Stimulated activated CD8-positive, alpha-beta memory T cell treated with anti-CD3 and anti-CD28 coated beads, Interleukin-7, amount 100 ng/mL, for 48 hours (primary cell): ENCODE data around the gene ZBTB39.
A peak's percentile ranks its signal among the peaks of the same experiment; 100 is the strongest.
"Not testable (repeated sequence)": the region's sequence is repeated elsewhere in the genome, so short reads cannot be mapped to it uniquely, and the experiment has no call there.

Experiments
- DNase-seq, 2 donors: peaks; one replicate each; pipeline ENCODE4 v3.0.0-alpha.2; 2020; ENCODE audit warnings: low read depth in 1 of 2; ENCODE audit errors: extremely low read depth in 1 of 2

ZBTB39 gene, protein sequence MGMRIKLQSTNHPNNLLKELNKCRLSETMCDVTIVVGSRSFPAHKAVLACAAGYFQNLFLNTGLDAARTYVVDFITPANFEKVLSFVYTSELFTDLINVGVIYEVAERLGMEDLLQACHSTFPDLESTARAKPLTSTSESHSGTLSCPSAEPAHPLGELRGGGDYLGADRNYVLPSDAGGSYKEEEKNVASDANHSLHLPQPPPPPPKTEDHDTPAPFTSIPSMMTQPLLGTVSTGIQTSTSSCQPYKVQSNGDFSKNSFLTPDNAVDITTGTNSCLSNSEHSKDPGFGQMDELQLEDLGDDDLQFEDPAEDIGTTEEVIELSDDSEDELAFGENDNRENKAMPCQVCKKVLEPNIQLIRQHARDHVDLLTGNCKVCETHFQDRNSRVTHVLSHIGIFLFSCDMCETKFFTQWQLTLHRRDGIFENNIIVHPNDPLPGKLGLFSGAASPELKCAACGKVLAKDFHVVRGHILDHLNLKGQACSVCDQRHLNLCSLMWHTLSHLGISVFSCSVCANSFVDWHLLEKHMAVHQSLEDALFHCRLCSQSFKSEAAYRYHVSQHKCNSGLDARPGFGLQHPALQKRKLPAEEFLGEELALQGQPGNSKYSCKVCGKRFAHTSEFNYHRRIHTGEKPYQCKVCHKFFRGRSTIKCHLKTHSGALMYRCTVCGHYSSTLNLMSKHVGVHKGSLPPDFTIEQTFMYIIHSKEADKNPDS

DNA sequence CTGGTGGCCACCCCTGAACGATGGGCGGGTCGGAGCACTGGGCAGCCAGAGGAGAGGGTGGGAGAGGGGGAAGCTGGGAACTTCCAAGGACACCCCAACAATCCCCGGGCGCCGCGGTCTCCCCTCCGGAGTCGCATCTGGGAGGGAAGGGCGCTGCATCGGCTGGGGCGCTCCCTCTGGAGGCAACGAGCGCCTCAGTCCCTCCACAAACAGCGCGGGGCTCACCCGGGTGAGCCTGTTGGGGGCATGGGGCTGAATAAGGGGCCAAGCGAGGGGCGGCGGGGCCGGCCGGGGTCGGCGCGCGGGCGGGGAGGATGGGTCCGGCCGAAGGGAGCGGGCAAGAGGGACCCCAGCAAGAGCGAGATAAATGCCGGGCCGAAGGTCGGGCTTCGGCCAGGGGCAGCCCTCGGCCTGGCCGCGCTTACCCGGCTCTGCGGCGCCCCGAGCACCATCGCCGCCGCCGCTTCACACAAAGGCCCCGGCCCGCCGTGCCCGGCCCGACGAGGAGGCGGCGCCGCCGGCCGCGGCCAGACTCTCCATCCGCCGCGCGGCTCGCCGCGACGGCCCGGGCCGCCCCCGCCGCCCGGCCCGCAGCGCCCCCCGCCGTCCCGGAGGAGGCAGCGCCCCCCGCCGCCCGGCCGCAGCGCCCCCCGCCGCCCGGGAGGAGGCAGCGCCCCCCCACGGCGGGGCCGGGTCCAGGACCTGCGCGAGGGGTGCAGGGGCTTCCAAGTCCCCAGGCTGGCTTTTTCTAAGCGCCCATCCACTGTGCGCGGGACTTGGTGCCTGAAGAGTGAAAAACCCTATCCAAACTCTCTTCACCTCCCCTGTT lies at the start of gene ZBTB39:
ZBTB39 (minus strand) TSS at position 567 of the 829 bp plus-strand sequence. CDS start 1,629 bp downstream, outside the sequence.
- peak; percentile 37 to 47 for DNase-seq

DNA sequence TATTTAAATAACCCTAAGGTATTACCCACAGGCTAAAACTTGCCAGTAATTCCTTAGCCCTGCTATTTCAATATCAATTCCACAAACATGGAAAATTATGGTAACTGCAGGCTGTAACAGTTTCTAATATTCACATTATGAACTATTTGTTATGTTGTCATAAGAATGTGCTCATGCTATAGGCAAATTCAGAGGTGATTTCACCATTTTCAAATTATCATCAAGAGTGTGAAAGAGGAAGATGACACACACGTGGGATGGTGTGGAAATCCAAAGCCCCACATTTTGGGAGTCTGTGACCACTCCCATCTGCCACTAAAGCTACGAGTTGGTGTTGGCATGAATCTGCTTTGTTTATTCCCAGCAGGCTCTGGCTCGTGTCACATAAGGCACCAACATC lies 49.5 kb upstream of the ZBTB39 start:
- DNase-seq, result no peak

DNA sequence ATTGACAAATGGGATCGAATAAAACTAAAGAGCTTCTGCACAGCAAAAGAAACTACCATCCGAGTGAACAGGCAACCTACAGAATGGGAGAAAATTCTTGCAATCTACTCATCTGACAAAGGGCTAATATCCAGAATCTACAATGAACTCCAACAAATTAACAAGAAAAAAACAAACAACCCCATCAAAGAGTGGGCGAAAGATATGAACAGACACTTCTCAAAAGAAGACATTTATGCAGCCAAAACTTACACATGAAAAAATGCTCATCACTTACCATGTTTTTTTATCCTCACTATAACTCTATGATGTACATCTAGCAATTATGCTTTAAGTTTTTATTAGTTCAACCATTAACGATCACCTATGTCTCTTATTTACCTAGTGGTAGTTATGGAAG lies 47.6 kb upstream of the ZBTB39 start:
- DNase-seq, result not testable (repeated sequence)

DNA sequence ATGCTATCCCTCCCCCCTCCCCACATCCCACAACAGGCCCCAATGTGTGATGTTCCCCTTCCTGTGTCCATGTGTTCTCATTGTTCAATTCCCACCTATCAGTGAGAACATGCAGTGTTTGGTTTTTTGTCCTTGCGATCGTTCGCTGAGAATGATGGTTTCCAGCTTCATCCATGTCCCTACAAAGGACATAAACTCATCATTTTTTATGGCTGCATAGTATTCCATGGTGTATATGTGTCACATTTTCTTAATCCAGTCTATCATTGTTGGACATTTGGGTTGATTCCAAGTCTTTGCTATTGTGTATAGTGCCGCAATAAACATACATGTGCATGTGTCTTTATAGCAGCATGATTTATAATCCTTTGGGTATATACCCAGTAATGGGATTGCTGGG lies 46.8 kb upstream of the ZBTB39 start:
- not testable (repeated sequence) for DNase-seq

DNA sequence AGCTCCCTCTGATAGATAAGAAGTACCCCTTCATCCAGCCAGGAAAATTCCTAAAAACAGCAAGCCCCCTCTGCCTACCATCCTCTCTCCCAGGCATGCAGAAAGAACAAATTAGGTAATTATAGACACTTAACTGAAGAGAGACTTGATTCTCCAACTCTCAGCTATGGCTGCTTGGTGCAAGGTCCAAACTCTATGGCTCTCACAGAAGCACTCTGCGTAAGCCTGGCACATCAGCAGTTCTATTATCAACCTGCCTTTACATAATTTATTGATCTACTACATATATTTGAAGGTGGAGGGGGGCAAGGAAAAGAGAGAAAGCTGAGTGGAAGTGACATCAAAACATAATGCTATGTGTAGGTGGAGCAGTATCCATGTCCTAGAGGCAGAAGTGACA lies 44.7 kb upstream of the ZBTB39 start:
- no peak for DNase-seq

DNA sequence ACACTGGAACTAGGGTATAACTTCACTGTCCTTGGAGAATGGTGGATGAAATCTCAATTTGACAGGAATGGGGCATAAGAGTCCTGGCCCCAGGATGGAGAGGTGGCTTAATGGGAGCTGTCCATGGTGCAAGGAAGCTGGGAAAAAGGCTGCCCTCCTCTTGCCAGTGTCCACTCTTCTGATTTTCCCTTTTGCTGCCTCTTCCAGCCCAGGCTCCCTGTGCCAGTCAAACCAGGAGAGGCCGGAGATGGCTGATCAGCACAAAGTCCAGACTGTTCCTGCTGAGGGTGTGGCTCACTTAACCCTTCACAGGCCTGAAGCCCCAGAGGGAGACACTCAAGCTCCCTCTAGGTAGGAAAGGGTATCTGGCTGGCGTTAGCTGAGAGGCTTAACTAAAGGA lies 43.5 kb upstream of the ZBTB39 start, which contains the start of gene MYO1A:
MYO1A (minus strand) TSS at position 240 of the 400 bp plus-strand sequence. CDS start 1,806 bp downstream, outside the sequence.
- no peak for DNase-seq

DNA sequence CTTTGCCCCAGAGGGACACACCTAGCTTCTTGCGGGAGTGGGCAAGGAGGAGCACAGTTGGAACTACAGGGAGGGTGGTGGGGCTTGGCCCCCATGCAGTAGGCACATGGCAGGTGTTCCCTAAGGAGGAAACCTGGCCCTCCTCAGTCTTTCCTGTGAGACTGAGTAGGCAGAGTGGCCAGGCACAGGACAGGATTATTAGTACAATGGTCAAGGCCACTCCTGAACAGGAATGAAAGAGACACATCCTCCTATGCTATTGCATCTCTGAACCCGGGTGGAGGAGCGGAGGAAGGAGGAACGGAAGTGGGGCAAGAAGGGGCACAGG lies 42.7 kb upstream of the ZBTB39 start:
- DNase-seq, result no peak

DNA sequence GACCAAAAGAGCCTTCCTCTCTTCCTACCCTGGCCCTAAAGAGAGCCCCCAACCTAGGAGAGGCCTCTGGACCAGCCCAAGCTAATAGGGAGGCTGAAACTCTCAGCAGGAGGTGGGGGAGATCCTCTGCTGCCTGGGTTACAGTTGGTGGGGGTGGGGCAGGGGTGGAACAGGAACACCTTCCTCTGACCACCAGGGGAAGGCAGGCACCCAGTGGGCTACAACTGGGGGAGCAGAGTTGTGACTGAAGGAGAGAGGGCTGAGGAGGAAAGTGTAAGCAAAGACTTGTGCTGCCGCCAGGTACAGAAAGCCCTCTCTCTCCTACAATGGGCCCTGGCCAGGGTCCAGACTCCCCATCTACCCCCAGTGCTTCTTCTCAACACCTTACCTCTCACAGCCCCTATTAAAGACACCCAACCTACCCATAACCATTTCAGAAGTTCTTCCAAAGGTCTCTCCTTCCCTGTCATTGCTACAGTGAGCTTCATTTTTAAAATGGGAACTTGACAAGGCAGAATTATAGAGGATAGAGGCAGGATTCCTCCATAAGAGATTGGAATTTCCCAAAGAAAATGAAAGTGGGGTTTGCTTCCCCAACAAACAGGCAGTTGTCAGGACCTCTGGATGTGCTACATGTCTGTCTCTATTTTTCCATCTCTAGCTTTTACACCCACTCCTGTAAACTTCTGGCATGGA lies 42.2 kb upstream of the ZBTB39 start:
- no peak for DNase-seq

DNA sequence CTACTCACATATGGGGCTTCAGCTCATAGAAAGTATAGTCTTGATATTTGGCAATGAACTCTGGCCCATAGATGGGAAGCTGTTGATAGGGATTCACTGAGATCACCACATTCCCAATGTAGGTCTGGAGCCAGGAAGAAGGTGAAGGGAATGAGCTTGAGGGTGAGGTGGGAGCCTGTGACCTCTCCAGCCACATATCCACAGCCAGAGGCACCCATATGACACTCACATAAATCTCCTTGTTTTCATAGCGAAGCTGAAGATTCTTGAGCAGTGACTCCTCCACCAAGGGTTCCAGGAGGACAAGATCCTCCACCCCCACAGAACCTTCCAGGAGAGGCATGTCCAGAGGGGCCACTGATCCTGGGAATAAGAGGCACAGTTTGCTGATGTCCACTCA lies 41.6 kb upstream of the ZBTB39 start:
- no peak for DNase-seq

DNA sequence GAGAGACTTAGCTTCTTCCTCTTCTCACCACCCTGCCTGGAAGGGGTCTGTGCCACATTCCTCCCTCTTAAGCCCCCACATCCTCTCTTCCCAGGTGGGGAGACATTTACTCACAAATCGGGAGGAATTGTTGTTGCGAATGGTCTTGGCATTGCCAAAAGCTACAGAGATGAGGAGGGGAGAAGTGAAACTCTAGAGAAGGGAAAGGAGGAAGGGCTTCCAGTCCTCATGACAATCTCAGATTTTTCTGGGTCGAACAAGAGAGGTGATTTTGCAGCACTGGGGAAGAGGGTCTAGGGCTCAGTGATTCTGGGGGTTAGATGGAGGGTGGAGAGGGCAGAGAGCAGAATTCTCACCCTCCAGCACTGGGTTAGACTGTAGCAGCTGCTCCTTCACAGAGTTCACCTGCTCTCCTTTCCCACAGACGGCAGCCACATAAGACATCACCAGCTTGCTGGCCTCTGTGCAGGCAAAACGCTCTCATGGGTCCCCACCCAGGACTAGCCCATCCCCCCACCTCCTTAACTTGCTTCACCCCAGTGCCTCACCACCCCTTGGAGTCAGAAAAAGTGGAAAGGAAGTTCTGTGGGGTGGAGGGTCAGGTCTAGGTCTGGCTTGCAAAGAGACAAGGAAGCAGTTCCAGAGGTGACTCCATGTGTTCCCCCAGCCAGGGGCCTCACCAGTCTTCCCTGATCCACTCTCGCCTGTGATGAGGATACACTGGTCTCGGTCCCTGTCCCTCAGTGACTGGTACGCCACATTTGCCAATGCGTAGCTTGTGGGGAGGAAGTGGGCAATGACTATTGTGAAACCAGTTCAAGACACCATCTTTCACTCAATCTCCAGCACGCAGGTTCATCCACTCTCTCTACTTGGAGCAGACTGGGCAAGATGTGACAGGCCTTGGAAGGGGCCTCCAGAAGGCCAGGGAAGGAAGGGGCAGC lies 40.9 kb upstream of the ZBTB39 start:
- peak; percentile 37 to 62 for DNase-seq

DNA sequence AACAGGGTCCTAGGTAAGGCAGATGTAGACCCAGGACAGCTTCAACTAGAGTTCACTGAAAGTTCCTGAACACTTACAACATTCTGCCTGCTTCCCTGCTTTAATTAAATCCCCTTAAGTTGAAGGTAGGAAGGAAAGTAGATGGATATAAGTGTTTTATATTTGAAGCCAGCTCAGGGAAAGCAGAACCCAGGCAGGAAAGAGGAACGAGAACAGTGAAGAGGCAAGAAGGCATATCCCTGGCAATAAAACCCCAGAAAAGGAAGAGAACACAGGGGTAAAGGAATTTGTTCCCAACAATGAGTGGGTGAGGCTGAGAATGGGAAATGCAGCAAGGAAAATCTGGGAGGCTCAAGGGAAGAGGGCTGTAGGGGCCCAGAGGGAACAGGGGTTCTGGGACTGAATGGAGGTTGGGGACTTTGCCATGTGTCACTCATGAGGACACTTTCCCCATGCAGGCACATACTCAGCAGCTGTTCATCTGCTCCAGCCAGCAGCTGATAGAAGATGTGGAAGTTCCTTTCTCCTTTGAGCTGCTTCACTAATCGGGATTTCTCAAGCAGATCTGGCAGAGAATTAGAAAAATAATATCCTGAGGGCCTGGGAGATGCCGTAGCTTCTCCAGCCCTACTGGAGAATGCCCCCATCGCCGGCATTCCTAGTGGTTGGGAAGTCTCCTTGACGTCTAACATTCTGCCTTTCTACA lies 39.9 kb upstream of the ZBTB39 start:
- DNase-seq, result no peak

DNA sequence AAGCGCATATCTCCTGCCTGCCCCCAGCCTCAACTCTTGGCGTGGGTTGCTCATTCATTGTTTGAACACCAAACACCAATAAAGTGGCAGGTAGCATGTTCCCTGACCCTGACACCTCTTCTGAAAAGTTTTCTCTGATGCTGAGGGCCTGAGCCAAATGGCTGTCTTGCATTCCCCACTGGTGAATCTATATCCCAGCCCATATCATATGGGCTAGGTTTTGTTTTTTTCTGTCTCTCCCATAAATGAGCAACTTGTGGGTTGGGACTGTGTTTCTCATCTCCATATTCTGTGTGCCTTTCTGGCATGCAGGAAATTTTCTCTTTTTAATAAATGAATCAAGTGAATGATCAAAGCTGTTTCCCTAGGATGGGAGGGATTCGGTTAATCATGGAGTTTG lies 38.5 kb upstream of the ZBTB39 start:
- DNase-seq, result no peak

DNA sequence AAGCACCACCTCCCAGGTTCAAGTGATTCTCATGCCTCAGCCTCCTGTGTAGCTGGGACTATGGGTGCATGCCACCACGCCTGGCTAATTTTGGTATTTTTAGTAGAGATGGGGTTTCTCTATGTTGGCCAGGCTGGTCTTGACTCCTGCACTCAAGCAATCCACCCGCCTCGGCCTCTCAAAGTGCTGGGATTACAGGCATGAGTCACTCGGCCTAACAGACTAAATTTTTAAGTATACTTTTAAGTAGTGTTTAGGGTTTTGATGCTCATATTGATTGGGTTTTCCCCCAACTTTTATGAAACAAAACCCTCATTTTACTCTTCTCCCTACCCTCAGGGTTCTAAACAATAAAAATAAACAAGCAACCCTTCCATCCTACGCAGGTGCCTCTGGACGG lies 38.1 kb upstream of the ZBTB39 start:
- no peak for DNase-seq

DNA sequence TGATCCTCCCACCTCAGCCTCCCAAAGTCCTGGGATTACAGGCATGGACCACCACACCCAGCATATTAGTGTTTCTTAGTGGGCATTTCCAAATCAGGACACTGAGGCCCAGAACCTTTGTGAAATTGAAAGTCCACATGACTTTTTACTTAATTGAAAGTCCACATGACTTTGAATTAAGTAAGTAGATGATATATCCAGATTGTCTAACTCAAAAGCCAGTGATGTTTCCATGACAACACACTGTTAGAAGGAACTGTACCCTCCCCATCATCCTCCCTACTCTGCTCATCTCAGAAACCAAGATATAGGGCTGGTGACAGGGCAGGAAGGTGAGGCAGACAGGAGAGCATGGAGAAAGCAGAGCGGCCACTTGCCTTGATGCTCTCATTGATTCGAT lies 36.3 kb upstream of the ZBTB39 start:
- no peak for DNase-seq

DNA sequence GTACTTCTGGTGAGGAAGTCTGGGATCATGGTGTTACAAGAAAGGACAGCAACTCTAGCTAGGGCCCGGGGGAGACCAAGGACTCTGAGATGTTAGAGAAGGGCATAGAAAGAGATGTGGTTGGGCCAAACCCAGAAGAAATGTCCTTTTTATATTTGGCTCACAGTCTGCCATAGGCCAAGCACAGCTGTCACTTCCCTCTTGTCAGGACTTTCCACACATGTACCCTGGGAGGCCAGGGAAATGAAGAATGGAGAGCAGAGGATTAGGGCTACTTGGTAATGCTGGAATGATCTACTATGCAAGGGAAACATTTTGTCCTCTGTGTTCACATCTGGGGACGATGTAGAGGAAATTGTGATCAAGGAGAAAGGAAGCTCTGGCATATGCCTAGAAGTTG lies 34.4 kb upstream of the ZBTB39 start:
- no peak for DNase-seq

DNA sequence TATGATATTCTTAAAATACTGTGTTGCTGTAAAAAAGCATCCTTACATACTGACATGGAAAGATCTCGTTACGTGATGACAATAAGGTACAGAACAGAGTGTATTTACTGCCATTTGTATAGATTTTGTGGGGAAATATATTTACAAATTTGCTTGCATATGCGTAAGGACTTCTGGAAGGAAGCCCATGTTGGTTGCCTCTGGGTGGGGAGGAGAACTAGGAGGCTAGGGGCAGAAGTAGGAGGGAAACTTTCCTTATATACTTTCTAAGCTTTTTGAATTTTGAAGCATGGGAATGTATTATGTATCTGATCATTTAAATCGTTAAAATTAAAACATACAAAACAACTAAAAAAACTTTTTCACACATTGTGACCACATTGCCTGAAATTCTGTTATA lies 33.9 kb upstream of the ZBTB39 start:
- DNase-seq, result no peak

DNA sequence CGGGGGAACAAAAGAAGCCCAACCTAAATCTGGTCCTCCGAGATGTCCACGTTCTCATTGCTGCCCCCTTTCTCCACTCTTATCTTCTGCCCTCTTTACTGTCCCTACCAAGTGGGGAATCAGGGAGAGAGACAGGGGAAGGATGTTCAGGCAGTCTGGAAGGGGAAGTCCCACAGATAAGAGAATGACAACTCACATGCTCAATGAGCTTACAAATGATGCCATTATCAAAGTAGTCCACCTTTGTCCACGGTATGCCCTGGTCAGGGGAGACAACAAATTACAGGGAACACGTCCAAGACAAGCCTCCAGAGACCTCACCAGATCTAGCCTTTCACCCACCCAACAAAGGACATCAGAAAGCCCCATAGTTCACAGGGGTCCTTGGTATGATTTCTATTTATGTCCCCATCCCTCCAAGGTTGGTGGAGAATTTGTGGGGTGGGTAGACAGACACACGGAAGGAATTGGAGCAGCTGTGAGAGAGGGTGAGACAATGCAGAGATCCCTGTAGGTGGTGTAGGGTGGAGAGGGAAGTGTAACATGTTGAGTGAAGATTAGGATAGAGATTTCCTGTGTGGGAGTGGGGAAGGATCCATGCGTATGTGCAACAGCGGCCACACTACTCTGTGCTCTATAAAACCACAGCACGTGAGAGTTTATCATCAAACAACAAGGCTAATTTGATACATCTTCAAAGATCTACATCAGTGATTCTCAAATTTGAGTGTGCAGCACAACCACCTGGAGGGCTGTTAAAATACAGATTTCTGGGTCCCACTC lies 32.9 kb upstream of the ZBTB39 start:
- no peak for DNase-seq

DNA sequence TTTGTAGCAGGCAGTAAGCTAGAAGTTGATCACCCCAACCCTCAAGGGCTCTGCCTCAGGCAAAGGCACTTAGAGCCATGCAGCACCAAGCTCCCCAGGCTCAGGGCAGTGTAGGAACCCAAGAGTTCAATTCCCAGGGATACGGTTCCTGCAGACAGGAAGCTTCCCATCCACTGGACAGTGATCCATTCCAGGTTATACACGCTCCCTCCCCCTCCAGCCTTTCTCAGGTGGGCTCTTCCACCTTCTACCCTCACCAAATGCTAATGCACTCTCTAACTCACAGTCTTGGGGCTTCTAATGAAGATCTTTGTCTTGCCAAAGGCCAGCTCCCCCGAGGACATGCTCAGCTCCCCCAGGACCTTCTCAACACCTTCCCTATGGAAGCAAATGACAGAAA lies 30.9 kb upstream of the ZBTB39 start:
- no peak for DNase-seq
